ENCODE results near the gene CAMKMT. TPM values are rescaled to one million over a fixed set of nuclear protein-coding genes. Genes with fewer than 3 reads are reported as not detected.

The CAMKMT gene
- total RNA-seq, 1 donor from 2014 or later, result 8.4 TPM

- ATAC-seq, result no peak
These were observed 417.1 kb downstream of the CAMKMT start for GRCh38 chr2:44778671-44779476.

GRCh38 chr2:44779793-44780192 is 418.0 kb downstream of the CAMKMT start:
- no peak for ATAC-seq

DNA sequence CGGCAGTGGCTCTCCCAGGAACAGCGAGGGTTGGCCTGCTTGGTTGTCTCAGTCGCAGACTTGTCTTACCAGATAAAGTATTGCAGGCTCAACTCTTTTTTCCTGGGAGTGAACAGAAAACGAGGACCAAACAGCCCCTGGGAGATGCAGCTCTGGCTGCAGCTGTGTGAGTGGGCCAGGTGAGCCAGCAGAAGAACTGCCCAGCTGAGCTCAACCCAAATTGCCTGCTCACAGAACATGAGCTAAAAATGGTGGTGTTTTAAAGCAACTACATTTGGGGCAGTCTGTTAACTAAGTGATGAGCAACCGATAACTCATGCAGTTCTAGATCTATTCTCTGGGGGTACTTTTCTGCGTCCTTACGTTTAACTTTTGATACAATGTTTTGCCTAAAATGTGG is 418.7 kb downstream of the CAMKMT start:
- ATAC-seq, result no peak

DNA sequence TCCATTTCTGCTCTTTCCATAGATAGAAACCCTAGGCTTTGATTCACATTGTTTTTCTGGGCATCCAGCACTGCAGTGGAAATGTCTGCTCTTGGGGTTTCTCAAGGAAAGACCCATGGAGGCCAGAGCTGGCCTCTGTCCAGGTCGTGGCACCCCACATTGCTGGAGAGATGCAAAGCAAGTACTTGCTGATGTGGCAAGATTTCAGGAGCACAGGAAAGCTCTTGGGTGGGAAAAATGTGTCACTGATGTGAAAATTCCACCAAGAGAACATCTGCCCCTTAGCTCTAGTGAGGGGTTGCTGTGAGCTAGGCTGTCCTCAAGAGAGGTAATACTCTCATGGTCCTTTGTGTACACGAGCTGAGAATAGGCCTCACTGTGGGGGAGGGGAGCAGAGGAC is 423.7 kb downstream of the CAMKMT start:
- no peak for ATAC-seq

DNA sequence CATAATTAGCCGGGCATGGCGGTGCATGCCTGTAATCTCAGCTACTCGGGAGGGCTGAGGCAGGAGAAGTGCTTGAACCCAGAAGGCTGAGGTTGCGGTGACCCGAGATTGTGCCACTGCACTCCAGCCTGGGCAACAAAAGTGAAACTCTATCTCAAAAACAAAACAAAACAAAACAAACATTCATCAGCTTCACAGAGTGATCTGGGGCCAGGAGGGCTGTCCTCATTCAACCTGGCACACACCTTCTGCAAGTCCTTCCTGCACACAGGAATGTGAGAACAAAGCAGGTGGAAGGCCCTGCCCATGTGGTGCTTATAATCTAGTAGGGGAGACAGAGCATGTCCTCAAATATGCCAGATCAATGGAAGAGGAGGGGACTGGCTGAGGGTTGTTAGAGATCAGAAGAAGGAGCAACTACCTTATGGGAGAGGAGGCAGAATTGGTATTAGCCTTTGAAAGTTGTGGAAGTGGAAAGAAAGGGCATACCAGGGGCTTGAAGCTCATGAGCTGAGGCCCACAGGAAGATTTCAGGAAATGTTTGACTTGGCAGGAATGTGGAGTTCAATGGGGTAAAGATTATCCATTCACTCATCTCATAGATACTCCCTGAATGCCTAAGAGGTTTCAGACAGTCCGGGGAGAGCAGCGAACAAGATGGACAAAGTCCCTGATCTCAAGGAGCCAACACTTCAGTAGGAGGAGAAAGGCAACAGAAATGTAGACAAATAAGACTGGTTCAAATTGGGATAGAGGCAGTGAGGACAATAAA is 424.5 kb downstream of the CAMKMT start:
- ATAC-seq, result no peak

DNA sequence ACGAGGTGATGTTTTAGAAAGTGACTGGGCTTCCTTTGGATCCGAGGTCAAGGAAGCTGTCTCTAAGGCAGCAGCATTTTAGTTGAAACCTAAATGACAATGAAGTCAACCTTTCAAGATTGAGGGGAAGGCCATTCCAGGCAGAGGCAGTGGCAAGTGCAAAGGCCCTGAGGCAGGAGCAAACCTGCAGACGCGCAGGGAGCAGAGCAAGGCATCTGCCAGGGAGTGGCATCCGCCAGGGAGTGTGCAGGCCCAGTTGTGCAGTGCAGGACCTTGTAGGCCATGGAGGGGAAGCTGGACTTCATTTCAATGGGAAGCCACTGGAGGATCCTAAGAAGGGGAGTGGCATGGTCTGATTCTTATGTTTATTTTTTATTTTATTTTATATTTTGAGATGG is 425.1 kb downstream of the CAMKMT start:
- no peak for ATAC-seq

DNA sequence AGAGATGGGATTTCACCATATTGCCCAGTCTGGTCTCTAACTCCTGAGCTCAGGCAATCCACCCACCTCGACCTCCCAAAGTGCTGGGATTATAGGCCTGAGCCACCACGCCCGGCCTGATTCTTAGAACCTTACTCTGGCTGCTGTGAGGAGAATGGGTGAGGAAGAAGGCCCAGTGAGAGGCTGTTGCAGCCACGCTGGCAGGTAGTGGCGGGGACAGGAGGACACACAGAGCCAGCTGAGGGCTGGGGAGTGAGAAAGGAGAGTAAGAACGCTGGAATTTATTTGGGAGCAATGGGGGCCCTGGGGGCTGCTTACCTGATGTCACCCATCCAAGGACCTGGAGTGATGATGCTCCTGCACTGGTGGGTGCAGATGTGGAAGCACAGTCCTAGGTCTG is 425.9 kb downstream of the CAMKMT start:
- ATAC-seq, result no peak

GRCh38 chr2:44789446-44789845 is 427.7 kb downstream of the CAMKMT start:
- no peak for ATAC-seq

GRCh38 chr2:44789971-44790721 is 428.4 kb downstream of the CAMKMT start:
- ATAC-seq, result no peak

- ATAC-seq, result no peak
These were observed 431.6 kb downstream of the CAMKMT start for GRCh38 chr2:44793322-44793870.

- ATAC-seq, result no peak
These were observed 435.0 kb downstream of the CAMKMT start for GRCh38 chr2:44796771-44797170.

- ATAC-seq, result no peak
These were observed 436.5 kb downstream of the CAMKMT start for GRCh38 chr2:44798139-44798659.

- no peak for ATAC-seq
These were observed 437.4 kb downstream of the CAMKMT start for GRCh38 chr2:44799105-44799504.

DNA sequence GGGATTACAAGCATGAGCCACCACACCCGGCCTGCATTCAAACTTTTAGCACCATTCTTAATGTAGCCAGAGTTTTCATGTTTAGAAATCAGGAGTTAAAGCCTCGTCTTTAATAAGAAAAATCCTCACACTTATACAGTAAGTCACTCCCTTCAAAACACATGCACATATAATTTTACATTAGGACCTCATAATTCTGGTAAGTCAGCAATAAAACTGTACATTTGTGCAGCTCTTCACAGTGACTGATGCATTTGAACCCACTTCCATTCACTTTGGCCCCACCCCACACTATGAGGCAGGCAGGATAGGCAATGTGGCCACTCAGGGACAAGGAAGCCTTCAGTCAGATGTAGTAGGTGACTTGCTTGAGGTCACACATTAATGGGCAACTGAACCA is 438.0 kb downstream of the CAMKMT start:
- no peak for ATAC-seq

DNA sequence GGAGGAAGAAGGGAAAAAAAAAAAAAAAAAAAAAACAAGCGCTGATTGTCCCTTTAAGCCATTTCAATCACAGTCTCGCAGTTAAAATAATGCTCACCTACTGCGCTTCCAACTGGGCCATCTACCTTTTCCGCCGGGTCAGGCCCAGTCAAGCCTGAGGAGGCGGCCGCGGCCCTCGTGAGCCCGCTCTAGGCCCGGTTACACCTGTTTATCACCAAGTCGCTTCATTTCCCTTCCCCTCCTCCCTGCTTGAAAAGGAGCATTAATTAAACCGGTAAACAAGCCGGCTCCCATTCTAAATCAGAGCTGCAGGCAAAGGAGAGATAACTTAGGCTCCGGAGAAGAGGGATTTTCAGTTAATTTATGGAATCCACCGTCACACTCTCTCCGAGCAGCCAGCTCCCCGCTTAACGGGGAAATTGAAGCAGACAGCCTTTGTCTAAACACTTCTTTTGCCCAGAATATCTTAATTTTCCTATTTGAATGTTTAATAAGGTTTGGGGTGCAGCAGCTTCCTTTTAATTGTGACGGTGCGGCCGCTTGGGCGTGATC is 439.6 kb downstream of the CAMKMT start:
- ATAC-seq, result no peak

GRCh38 chr2:44801841-44802776 is 440.4 kb downstream of the CAMKMT start:
- no peak for ATAC-seq

GRCh38 chr2:44802777-44803424 is 441.2 kb downstream of the CAMKMT start:
- ATAC-seq, result no peak

GRCh38 chr2:44804406-44805265 is 442.9 kb downstream of the CAMKMT start:
- no peak for ATAC-seq

DNA sequence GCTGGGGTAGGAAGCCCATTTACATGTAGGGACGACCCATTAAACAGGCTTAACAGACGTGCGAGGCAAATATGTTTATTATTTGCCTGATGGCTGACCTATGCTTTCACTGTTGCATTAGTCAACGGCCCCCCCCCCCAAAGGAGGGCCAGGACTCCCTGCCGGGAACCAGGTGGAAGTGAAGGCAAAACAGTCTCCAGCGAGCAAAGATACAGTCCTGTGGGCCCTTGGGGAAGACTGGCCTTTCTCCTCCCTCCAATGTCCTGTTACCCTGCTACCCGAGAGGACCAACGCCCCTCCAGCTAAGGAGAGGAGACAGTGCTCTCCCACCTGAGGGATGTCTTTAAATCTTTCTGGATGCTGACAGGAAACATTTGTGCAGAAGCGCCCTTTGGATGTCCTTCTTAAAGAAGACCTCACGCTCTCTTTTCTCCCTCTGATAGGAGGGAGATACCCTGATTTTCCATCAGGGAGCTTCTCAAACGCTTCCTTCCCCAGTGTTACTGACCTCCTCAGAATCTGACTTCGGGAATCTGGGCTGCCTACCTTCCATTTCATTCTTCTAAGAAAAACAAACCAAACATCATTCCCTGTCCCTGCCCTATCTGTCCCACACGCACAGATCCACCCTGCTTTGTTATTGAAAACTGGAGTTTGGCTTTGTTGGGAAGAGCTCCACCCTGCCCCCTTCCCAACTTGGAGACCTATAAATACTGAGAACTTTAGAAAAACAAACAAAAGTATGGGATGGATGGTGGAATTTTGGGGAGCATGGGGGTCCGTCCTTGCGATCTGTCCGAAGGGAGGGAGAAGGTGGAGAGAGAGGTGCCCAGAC is 443.9 kb downstream of the CAMKMT start:
- no peak for ATAC-seq
